ENCODE data around the gene USP25.

GRCh38 chr21:15744926-15745325, 15.1 kb downstream of the USP25 start:
- TF ChIP-seq POLR2A (IDR thresholded peaks at IDR 0.05; ENCODE audit: low read depth, low read length) (no peak), POLR2AphosphoS5 (IDR thresholded peaks at IDR 0.05; ENCODE audit: low read depth, low read length) (no peak)

All from GM12892 (cell line).